Activated CD8-positive, alpha-beta T cell treated with anti-CD3 and anti-CD28 coated beads for 36 hours (primary cell): ENCODE measurements around the gene SIT1. TPM values are rescaled to one million over a fixed set of nuclear protein-coding genes. Genes with fewer than 3 reads are reported as not detected.

Experiments used
- ATAC-seq: fragments of 200-7000 bp; cut with Tn5 transposase; one replicate; pipeline ENCODE4 v1.10.0; 2021; ENCODE audit warnings: mild to moderate bottlenecking, moderate library complexity
- CTCF ChIA-PET: fragments of 350-600 bp; sonication (Branson Sonifier 250); formaldehyde crosslinking; loops from one replicate; lab custom pipeline; 2021; ENCODE audit warnings: antibody characterized with exemption; lab: Charles Lee
- POLR2A ChIA-PET: fragments of 350-600 bp; sonication (Branson Sonifier 250); formaldehyde crosslinking; loops from one replicate; lab custom pipeline; 2021; ENCODE audit warnings: antibody characterized with exemption; lab: Charles Lee
- DNase-seq: peaks from one replicate; pipeline ENCODE4 v3.0.0-alpha.2; 2020
- H3K27ac Mint-ChIP-seq: one replicate; pipeline ENCODE4 v1.8.0; 2021; ENCODE audit warnings: mild to moderate bottlenecking, mixed read lengths
- H3K27me3 Mint-ChIP-seq: one replicate; pipeline ENCODE4 v1.8.0; 2021; ENCODE audit warnings: mixed read lengths
- H3K36me3 Mint-ChIP-seq: one replicate; pipeline ENCODE4 v1.8.0; 2021; ENCODE audit warnings: low read depth, mixed read lengths
- H3K4me1 Mint-ChIP-seq: one replicate; pipeline ENCODE4 v1.8.0; 2021; ENCODE audit warnings: low read depth, mixed read lengths
- H3K4me3 Mint-ChIP-seq: one replicate; pipeline ENCODE4 v1.8.0; 2021; ENCODE audit warnings: mild to moderate bottlenecking, moderate library complexity, mixed read lengths
- H3K9me3 Mint-ChIP-seq: one replicate; pipeline ENCODE4 v1.8.0; 2021; ENCODE audit warnings: mixed read lengths
- intact Hi-C: fragments of 100-400 bp; cut with micrococcal nuclease; formaldehyde crosslinking; loops from one replicate; pipeline ENCODE4 v1.10.0; 2022
- total RNA-seq, 2 experiments: library from RNA; stranded (reverse); gene quantifications; one replicate each; pipeline ENCODE4 v1.2.3, GENCODE V29; 2021
- TF ChIP-seq, protein P1 (sequence below): fragments of 200-600 bp; IDR thresholded peaks from one replicate; pipeline ENCODE4 v1.8.0; 2022; ENCODE audit warnings: antibody characterized with exemption, mild to moderate bottlenecking

Gene SIT1
- total RNA-seq, 2 experiments from 2014 or later = 99.9 to 102 TPM

- Mint-ChIP-seq H3K4me3 (peak overlapping the region; percentile 84), H3K9me3 (no peaks in the 10 kb centered on the region), H3K27me3 (no peaks in the 10 kb centered on the region), H3K36me3 (peaks cover 27% of the 10 kb centered on the region), H3K4me1 (peaks cover 35% of the 10 kb centered on the region), H3K27ac (peak overlapping the region; percentile 63)
- ChIA-PET POLR2A (interaction anchor here (0.6 to 3.3 kb wide), 6 partner anchors 10 to 47 kb away, joined by 3 to 12 read pairs (median 8); no protein-coding TSS in a partner anchor), CTCF (interaction anchor here (1.1 to 24.5 kb wide), 12 partner anchors 19 to 125 kb away, joined by 3 to 313 read pairs (median 8); partner anchors contain the start of genes CREB3, TLN1 and TPM2)
- TF ChIP-seq, protein P1, sequence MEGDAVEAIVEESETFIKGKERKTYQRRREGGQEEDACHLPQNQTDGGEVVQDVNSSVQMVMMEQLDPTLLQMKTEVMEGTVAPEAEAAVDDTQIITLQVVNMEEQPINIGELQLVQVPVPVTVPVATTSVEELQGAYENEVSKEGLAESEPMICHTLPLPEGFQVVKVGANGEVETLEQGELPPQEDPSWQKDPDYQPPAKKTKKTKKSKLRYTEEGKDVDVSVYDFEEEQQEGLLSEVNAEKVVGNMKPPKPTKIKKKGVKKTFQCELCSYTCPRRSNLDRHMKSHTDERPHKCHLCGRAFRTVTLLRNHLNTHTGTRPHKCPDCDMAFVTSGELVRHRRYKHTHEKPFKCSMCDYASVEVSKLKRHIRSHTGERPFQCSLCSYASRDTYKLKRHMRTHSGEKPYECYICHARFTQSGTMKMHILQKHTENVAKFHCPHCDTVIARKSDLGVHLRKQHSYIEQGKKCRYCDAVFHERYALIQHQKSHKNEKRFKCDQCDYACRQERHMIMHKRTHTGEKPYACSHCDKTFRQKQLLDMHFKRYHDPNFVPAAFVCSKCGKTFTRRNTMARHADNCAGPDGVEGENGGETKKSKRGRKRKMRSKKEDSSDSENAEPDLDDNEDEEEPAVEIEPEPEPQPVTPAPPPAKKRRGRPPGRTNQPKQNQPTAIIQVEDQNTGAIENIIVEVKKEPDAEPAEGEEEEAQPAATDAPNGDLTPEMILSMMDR = no peak
- DNase-seq (no peak), ATAC-seq (no peak)
- intact Hi-C loops = no loop called here
Measured at GRCh38 chr9:35665471-35665818, 14.7 kb upstream of the SIT1 start.

DNA sequence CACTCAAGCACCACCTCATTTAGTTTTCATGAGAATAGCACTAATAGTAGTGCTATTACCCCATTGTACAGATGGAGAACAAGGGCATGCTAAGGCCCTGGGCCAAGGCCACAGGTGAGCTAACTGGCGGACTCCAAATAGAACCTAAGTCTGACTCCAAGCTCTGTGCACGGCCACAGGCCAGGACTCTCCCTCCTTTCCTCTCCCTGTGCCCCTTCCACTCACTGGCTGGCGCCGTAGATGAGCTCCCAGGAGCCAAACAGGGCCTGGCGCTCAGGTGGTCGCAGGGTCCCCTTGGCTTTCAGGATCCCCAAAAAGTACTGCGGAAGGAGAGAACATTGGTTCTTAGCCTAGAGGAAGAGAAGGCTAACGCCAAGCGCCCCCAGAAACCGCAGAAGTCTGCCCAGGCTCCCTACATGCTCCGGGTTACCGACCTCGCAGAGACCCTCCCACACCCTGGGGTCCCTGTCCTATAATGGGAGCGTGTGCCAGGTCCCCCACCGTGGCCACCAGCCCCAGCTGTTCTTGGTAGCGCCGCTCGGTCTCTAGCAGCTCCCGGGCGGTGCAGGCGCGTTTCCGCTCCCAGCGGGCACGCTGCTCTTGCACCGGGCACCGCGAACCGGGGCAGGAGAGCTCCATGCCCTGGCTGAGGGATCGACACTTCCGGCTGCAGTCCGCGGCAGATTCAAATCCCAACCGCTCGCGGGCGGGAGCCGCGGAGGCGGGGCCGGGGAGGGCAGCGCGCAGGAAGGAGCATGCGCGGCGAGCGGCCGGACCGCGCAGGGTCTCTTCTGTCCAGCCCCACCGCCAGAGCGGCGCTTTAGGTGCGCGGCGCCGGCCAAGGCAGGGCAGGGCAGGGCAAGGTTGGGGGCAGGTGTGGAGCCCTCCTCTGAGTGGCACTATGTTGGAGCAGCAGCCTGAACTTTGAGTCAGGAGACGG lies 14.1 kb upstream of the SIT1 start, which contains the start of gene ARHGEF39:
TSS of gene ARHGEF39 (minus strand) at position 665 of the 940 bp plus-strand sequence. CDS start at position 639, 26 bp downstream.
- ChIA-PET POLR2A (interaction anchor here (0.6 to 3.3 kb wide), 14 partner anchors 9 to 91 kb away, joined by 3 to 12 read pairs (median 4); partner anchors contain the start of gene TLN1), CTCF (interaction anchor here (0.8 to 24.5 kb wide), 18 partner anchors 11 to 125 kb away, joined by 3 to 313 read pairs (median 5); partner anchors contain the start of genes CREB3, SIT1, TLN1 and TPM2)
- ATAC-seq (peak; percentile 89), DNase-seq (peak; percentile 80)
- Mint-ChIP-seq H3K27me3 (no peaks in the 10 kb centered on the region), H3K36me3 (peaks cover 33% of the 10 kb centered on the region), H3K4me1 (peaks cover 40% of the 10 kb centered on the region), H3K9me3 (no peaks in the 10 kb centered on the region), H3K4me3 (peak within 1 kb of the TSS; percentile 84), H3K27ac (peak within 1 kb of the TSS; percentile 63)
- TF ChIP-seq, protein P1 = no peak
- intact Hi-C loops = no loop called here

DNA sequence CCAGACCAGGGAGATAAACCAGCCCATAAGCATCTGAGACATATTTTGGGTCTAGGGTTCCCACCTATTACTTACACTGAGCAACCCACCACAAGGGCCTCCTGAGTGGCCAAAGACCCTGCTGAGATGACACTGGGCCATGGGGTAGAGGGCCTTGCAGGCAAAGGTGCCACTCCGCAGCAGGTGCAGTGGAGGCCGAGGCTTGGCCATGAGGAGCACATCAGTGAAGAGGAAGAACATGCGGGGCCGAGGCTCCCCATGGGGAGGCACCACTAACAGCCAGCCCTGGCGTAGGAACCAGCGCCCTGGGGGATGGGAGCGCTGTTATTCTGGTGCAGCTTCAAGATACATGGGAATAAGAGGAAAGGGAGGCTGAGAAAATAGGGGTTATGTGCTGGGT lies 11.7 kb upstream of the SIT1 start:
- POLR2A ChIA-PET = interaction anchor here (1.1 kb wide), 2 partner anchors 15 to 17 kb away, joined by 3 to 4 read pairs; no protein-coding TSS in a partner anchor
- no peak for ATAC-seq

GRCh38 chr9:35661756-35662350 lies 11.1 kb upstream of the SIT1 start:
- H3K27ac Mint-ChIP-seq = peak overlapping the region; percentile 82
- ChIA-PET CTCF (interaction anchor here (0.7 to 24.5 kb wide), 12 partner anchors 10 to 1258 kb away, joined by 3 to 313 read pairs (median 4); partner anchors contain the start of genes SIT1 and TPM2), POLR2A (interaction anchor here (0.8 to 1.7 kb wide), 4 partner anchors 14 to 43 kb away, joined by 3 to 8 read pairs (median 4); partner anchors contain the start of gene CD72)
- peaks cover 2% of the 10 kb centered on the region for H3K27me3 Mint-ChIP-seq
- TF ChIP-seq, protein P1 = no peak
- H3K36me3 Mint-ChIP-seq = peaks cover 44% of the 10 kb centered on the region
- intact Hi-C loops = no loop called here
- peaks cover 60% of the 10 kb centered on the region for H3K4me1 Mint-ChIP-seq
- no peak for DNase-seq
- ATAC-seq = no peak
- H3K4me3 Mint-ChIP-seq = peak overlapping the region; percentile 84
- no peaks in the 10 kb centered on the region for H3K9me3 Mint-ChIP-seq

More for the DNA sequence above, 11.7 kb upstream of the SIT1 start:
- H3K27ac Mint-ChIP-seq = peak overlapping the region; percentile 82
- peaks cover 2% of the 10 kb centered on the region for H3K27me3 Mint-ChIP-seq
- H3K4me1 Mint-ChIP-seq = peaks cover 55% of the 10 kb centered on the region
- H3K36me3 Mint-ChIP-seq = peaks cover 44% of the 10 kb centered on the region
- TF ChIP-seq, protein P1 = no peak
- DNase-seq = no peak
- peak overlapping the region; percentile 84 for H3K4me3 Mint-ChIP-seq
- CTCF ChIA-PET = interaction anchor here (1.1 to 24.5 kb wide), 10 partner anchors 9 to 220 kb away, joined by 3 to 313 read pairs (median 6); partner anchors contain the start of genes SIT1 and TPM2
- intact Hi-C loops = no loop called here
- no peaks in the 10 kb centered on the region for H3K9me3 Mint-ChIP-seq
